HG02885 (cell line): Measurements from ENCODE around the gene NFX1.

Experiments used
- ATAC-seq: cut with Tn5 transposase; IDR thresholded peaks from one replicate; pipeline ENCODE4 v1.9.1; 2021; ENCODE audit warnings: mild to moderate bottlenecking; ENCODE audit not compliant: unreplicated experiment, poor library complexity

The NFX1 gene

GRCh38 chr9:33265211-33265865 lies 25.0 kb upstream of the NFX1 start:
- no peak for ATAC-seq

- no peak for ATAC-seq
Observed at GRCh38 chr9:33267151-33267767, 23.1 kb upstream of the NFX1 start.

- ATAC-seq: no peak
Observed at GRCh38 chr9:33270146-33270545, 20.2 kb upstream of the NFX1 start.

GRCh38 chr9:33272061-33272460 lies 18.3 kb upstream of the NFX1 start:
- no peak for ATAC-seq

- ATAC-seq: no peak
Observed at GRCh38 chr9:33273266-33273971, 16.9 kb upstream of the NFX1 start.

GRCh38 chr9:33273972-33274328 lies 16.4 kb upstream of the NFX1 start:
- ATAC-seq: no peak

- ATAC-seq: no peak
Observed at GRCh38 chr9:33277484-33277883, 12.8 kb upstream of the NFX1 start.

GRCh38 chr9:33285502-33285901 lies 4.8 kb upstream of the NFX1 start:
- no peak for ATAC-seq

- no peak for ATAC-seq
Observed at GRCh38 chr9:33287087-33287490, 3.2 kb upstream of the NFX1 start.

GRCh38 chr9:33288235-33288634 lies 2.1 kb upstream of the NFX1 start:
- ATAC-seq: no peak

GRCh38 chr9:33288828-33289483 lies 1.4 kb upstream of the NFX1 start:
- no peak for ATAC-seq

- ATAC-seq: no peak
Observed at GRCh38 chr9:33289496-33289895, 820 bp upstream of the NFX1 start.

- no peak for ATAC-seq
Observed at GRCh38 chr9:33289936-33290246, 425 bp upstream of the NFX1 start.

- ATAC-seq: no peak
Observed at GRCh38 chr9:33291031-33291397, 698 bp downstream of the NFX1 start.

- ATAC-seq: no peak
Observed at GRCh38 chr9:33291901-33292300, 1.6 kb downstream of the NFX1 start.

- ATAC-seq: no peak
Observed at GRCh38 chr9:33293782-33294181, 3.5 kb downstream of the NFX1 start.

GRCh38 chr9:33294670-33295432 lies 4.5 kb downstream of the NFX1 start:
- ATAC-seq: no peak

- ATAC-seq: peak; percentile 50
Observed at GRCh38 chr9:33295571-33295970, 5.3 kb downstream of the NFX1 start.

- peak; percentile 92 for ATAC-seq
Observed at GRCh38 chr9:33297432-33297831, 7.1 kb downstream of the NFX1 start.

- no peak for ATAC-seq
Observed at GRCh38 chr9:33300546-33300945, 10.2 kb downstream of the NFX1 start.

- peak; percentile 61 for ATAC-seq
Observed at GRCh38 chr9:33304362-33304761, 14.0 kb downstream of the NFX1 start.
